ENCODE measurements around the gene AGXT.

The AGXT gene

DNA sequence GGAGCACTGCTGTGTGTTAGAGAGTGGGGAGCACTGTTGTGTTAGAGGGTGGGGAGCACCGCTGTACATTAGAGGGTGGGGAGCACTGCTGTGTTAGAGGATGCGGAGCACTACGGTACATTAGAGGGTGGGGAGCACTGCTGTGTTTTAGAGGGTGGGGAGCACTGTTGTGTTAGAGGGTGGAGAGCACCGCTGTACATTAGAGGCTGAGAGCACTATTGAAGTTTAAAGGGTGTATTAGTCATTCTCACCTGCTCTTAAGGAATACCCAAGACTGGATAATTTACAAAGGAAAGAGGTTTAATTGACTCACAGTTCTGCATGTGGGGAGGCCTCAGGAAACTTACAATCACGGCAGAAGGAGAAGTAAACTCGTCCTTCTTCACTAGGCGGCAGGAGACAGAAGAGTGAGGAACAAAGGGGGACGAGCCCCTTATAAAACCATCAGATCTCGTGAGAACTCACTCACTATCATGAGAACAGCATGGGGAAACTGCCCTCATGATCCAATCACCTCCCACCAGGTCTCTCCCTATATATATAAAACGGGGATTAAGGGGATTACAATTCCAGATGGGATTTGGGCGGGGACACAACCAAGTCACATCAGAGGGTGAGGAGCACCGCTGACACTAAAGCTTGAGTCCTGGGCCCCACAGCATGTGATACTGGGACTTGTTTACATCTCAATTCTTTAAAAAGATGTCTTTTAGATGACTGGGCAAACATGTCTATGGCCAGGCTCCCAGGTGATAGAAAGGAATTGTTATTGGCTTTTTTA, 19.5 kb upstream of the AGXT start:
- no peak for TF ChIP-seq FOXP2 (optimal IDR thresholded peaks at IDR 0.05; ENCODE audit: control extremely low read depth, extremely low read length, insufficient read depth)
- no peak for TF ChIP-seq POLR2AphosphoS5 (IDR thresholded peaks at IDR 0.05; ENCODE audit: borderline replicate concordance, low read depth, low read length)
- no peak for TF ChIP-seq EZH2 (IDR thresholded peaks at IDR 0.05)

DNA sequence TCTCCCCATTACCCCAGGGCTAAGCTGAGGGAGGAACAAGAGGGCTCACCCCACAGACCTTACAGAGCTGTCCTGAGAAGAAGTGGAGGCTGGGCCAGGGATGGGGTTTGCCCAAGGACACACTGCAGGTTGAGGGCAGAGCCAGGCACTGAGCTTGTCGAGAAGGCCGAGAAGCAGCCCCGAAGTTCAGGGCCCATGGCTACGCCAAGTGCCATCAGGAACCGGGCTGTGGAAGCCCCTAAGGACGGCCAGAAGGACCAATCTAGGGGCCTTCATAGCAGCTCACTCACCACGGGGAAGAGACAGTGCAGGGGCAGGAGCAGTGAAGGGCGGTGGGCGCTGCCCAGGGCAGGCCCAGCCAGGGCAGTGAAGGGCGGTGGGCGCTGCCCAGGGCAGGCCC, 18.6 kb upstream of the AGXT start:
- Histone ChIP-seq H3K9me3 (ENCODE audit: low read depth, low read length) (no peaks in the 10 kb centered on the region), H3K4me3 (no peak overlapping the region), H3K36me3 (ENCODE audit: insufficient read depth, low read length) (no peaks in the 10 kb centered on the region), H3K27ac (no peak overlapping the region), H3K9ac (ENCODE audit: insufficient read length) (no peak overlapping the region)
- DNase-seq (ENCODE audit: low read depth, low spot score) = no peak
- TF ChIP-seq EZH2 (IDR thresholded peaks at IDR 0.05) = no peak
- TF ChIP-seq FOXP2 (optimal IDR thresholded peaks at IDR 0.05; ENCODE audit: control extremely low read depth, extremely low read length, insufficient read depth) = no peak
- TF ChIP-seq POLR2AphosphoS5 (IDR thresholded peaks at IDR 0.05; ENCODE audit: borderline replicate concordance, low read depth, low read length) = no peak

More for the DNA sequence above, 19.5 kb upstream of the AGXT start:
- no peaks in the 10 kb centered on the region for H3K9me3 ChIP-seq (ENCODE audit: low read depth, low read length)
- no peak overlapping the region for H3K4me3 ChIP-seq
- no peaks in the 10 kb centered on the region for H3K36me3 ChIP-seq (ENCODE audit: insufficient read depth, low read length)
- H3K9ac ChIP-seq (ENCODE audit: insufficient read length) = no peak overlapping the region
- no peak overlapping the region for H3K27ac ChIP-seq
- no peak for DNase-seq (ENCODE audit: low read depth, low spot score)

DNA sequence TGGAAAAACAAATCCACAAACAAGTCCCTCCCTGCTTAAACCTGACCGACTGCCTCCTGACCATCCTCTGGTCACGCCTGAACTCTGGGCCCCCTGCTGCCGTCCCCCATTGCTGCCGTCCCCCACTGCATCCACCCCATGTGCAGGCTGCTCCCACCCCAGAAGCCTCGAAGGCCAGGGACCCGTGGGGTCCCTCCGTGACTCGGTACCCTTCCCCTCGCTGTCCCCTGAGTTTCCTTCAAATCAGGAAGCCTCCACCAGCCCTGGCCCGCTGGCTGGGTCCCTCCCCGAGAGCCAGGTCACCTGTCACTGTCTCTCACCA, 17.9 kb upstream of the AGXT start:
- TF ChIP-seq EZH2 (IDR thresholded peaks at IDR 0.05) (no peak), FOXP2 (optimal IDR thresholded peaks at IDR 0.05; ENCODE audit: control extremely low read depth, extremely low read length, insufficient read depth) (no peak), POLR2AphosphoS5 (IDR thresholded peaks at IDR 0.05; ENCODE audit: borderline replicate concordance, low read depth, low read length) (no peak)
- Histone ChIP-seq H3K4me3 (no peak overlapping the region), H3K9me3 (ENCODE audit: low read depth, low read length) (no peaks in the 10 kb centered on the region)

DNA sequence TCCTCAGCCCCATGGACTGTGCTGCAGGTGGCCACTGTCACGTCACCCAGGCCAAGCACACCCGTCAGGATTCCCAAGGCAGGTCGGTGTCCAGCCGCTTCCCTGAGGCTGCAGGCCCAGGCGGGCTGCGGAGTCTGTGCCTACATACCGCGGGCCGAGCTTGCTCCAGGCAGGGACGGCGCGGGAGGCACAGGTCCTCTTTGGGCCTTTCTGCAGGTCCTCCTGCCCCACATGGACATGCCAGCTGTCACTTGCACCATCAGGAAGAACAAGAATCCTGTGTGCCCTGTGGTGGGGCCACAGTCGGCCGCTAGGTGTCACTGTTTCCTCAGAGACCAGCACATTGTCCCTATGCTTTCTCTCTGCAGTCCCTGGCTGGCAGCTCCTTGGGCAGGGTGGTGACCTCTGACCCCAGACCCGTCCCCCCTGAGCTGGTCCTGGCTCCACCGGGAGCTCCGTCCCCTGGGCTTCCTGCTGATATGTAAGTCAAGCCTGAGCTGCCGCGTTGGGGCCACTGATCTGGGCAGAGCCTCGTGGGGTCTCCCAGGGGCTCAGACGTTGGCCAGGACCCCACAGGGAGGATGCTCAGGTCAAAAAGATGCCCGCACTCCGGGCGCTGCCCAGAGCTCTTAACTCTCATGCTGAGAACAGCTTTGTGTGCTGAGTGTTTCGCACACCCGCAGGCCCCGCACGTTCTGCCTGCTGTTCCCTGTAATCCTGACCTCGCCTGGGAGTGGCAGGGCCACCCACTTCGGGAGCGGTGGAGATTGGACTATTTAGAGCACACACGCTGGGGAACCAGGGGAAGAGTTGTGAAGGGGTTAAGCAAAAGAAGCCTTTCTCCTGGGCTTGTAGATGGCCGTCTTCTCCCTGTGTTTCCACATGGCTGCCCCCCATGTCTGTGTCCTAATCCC, 17.3 kb upstream of the AGXT start:
- no peak overlapping the region for H3K9ac ChIP-seq (ENCODE audit: insufficient read length)
- H3K36me3 ChIP-seq (ENCODE audit: insufficient read depth, low read length) = no peaks in the 10 kb centered on the region
- DNase-seq (ENCODE audit: low read depth, low spot score) = peak; percentile 37
- TF ChIP-seq EZH2 (IDR thresholded peaks at IDR 0.05) = no peak
- no peak for TF ChIP-seq POLR2AphosphoS5 (IDR thresholded peaks at IDR 0.05; ENCODE audit: borderline replicate concordance, low read depth, low read length)
- TF ChIP-seq FOXP2 (optimal IDR thresholded peaks at IDR 0.05; ENCODE audit: control extremely low read depth, extremely low read length, insufficient read depth) = no peak
- H3K27ac ChIP-seq = no peak overlapping the region
- no peaks in the 10 kb centered on the region for H3K9me3 ChIP-seq (ENCODE audit: low read depth, low read length)
- no peak overlapping the region for H3K4me3 ChIP-seq

More for the DNA sequence above, 17.9 kb upstream of the AGXT start:
- no peak overlapping the region for H3K9ac ChIP-seq (ENCODE audit: insufficient read length)
- DNase-seq (ENCODE audit: low read depth, low spot score) = no peak
- H3K27ac ChIP-seq = no peak overlapping the region
- no peaks in the 10 kb centered on the region for H3K36me3 ChIP-seq (ENCODE audit: insufficient read depth, low read length)

DNA sequence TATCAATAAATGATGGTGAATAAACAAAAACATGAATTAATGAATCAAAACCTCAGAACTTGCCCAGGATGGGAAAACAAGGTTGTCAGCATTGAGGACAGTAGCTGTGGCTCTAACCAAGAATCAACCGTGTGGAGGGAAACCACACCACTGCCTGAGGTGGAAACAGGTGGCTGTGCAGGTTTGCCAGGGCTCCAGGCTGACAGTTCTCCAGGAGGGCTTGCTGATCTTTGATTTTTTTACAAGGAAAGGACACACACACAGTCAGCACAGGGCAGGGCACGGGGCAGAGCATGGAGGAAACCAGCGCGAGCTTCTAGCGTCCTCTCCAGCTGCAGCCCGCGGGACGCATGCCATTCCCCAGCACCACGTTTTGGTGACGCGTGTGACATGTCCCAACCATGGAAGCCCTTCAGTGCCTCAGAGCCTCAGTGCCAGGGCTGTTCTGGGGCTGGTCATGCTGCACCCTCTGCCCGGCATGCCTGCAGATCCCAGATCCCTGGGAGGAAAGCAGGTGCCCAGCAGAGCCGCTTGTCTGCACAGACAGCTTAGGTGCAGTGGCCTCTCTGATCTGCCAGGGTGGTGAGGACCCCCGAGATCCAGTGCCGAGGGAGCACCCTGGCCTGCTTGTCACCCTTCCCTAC, 15.8 kb upstream of the AGXT start:
- H3K27ac ChIP-seq = no peak overlapping the region
- no peak overlapping the region for H3K9ac ChIP-seq (ENCODE audit: insufficient read length)
- no peaks in the 10 kb centered on the region for H3K36me3 ChIP-seq (ENCODE audit: insufficient read depth, low read length)
- no peaks in the 10 kb centered on the region for H3K9me3 ChIP-seq (ENCODE audit: low read depth, low read length)
- TF ChIP-seq FOXP2 (optimal IDR thresholded peaks at IDR 0.05; ENCODE audit: control extremely low read depth, extremely low read length, insufficient read depth) (no peak), POLR2AphosphoS5 (IDR thresholded peaks at IDR 0.05; ENCODE audit: borderline replicate concordance, low read depth, low read length) (no peak), EZH2 (IDR thresholded peaks at IDR 0.05) (no peak)
- no peak overlapping the region for H3K4me3 ChIP-seq
- DNase-seq (ENCODE audit: low read depth, low spot score) = no peak

DNA sequence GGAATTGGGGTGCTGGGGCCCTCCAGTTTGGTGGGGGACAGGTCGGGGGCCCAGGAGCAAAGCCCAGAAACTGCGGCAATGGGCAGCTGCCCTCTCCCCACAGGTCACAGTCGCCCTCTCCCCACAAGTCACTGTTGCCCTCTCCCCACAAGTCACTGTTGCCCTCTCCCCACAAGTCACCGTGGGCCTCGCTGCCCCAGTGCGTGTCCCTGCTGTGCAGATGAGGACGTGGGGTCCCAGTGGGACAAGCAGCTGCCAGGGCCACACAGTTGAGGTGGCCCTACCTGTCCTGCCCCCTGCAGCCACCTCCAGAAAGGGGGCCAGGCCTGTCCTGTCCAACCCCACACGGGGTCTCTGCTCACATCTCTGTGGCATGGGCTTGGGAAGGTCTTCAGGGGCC, 13.0 kb upstream of the AGXT start:
- Histone ChIP-seq H3K9ac (ENCODE audit: insufficient read length) (no peak overlapping the region), H3K36me3 (ENCODE audit: insufficient read depth, low read length) (no peaks in the 10 kb centered on the region), H3K9me3 (ENCODE audit: low read depth, low read length) (no peaks in the 10 kb centered on the region), H3K27ac (no peak overlapping the region), H3K4me3 (no peak overlapping the region)
- DNase-seq (ENCODE audit: low read depth, low spot score) = no peak
- TF ChIP-seq POLR2AphosphoS5 (IDR thresholded peaks at IDR 0.05; ENCODE audit: borderline replicate concordance, low read depth, low read length) (no peak), EZH2 (IDR thresholded peaks at IDR 0.05) (no peak), FOXP2 (optimal IDR thresholded peaks at IDR 0.05; ENCODE audit: control extremely low read depth, extremely low read length, insufficient read depth) (no peak)

DNA sequence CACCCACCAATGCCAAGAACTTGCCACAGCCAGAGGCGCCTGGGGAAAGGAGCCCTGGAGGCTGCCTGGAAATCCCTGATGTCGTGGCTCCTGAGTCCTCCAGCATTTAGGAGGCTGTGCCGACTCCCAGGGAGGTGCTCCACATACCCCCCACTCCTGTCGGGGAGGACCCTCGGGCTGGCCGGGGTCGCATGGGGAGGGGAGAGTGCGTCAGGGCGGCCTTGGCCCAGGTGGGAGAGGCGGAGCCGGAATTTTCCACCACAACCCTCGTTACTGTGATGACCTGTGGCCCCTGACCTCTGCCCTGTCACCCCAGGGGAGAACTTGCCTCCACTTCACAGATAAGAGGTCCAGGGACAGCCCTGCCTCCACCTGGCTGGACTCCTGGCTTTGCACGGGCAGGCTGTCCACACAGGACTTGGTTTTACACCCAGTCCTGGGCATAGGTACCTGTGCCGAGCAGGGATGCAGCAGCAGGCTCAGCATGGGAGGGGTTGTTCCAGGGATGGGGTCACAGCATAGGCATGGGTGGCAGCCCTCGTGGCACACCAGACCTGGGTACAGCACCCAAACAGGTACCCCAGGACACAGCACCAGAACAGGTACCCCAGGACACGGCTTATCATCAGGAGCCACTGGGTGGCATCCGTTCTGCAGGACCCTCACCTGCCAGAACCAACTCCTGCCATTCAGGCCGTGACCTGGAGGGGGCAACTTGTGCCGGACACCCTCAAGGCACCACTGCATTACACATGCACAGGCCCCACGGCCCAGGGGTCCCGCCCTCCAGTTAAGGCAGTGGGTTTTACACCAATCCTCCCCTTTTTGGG, 12.3 kb upstream of the AGXT start:
- Histone ChIP-seq H3K9ac (ENCODE audit: insufficient read length) (no peak overlapping the region), H3K4me3 (no peak overlapping the region), H3K27ac (no peak overlapping the region), H3K9me3 (ENCODE audit: low read depth, low read length) (no peaks in the 10 kb centered on the region), H3K36me3 (ENCODE audit: insufficient read depth, low read length) (no peaks in the 10 kb centered on the region)
- DNase-seq (ENCODE audit: low read depth, low spot score) = no peak
- TF ChIP-seq FOXP2 (optimal IDR thresholded peaks at IDR 0.05; ENCODE audit: control extremely low read depth, extremely low read length, insufficient read depth) (no peak), POLR2AphosphoS5 (IDR thresholded peaks at IDR 0.05; ENCODE audit: borderline replicate concordance, low read depth, low read length) (no peak), EZH2 (IDR thresholded peaks at IDR 0.05) (no peak)
